HepG2 (cell line): Measurements from ENCODE around the gene ANKRD55. TPM values are rescaled to one million over a fixed set of nuclear protein-coding genes. Genes with fewer than 3 reads are reported as not detected.

Experiments
- FOXM1 ChIP-seq: sonication (generic); formaldehyde crosslinking; IDR thresholded peaks from 2 replicates; pipeline ENCODE4 v1.5.0; 2020; ENCODE audit warnings: missing genetic modification reagents
- HIVEP1 ChIP-seq: sonication (generic); formaldehyde crosslinking; IDR thresholded peaks from 2 replicates; pipeline ENCODE4 v1.4.0; 2020; ENCODE audit warnings: mild to moderate bottlenecking, missing genetic modification reagents
- HNRNPL ChIP-seq: fragments of 200-400 bp; formaldehyde crosslinking; IDR thresholded peaks from 2 replicates; pipeline ENCODE4 v1.6.1; 2017; ENCODE audit warnings: mild to moderate bottlenecking, low read depth, low read length
- NFKBIZ ChIP-seq: IDR thresholded peaks from 2 replicates; pipeline ENCODE4 v1.6.1; 2018; ENCODE audit warnings: missing genetic modification reagents, missing compliant biosample characterization
- NR2F6 ChIP-seq, 2 experiments: IDR thresholded peaks; 2 replicates each; pipeline ENCODE4 v1.6.1; 2016; ENCODE audit warnings: antibody characterized with exemption in 1 of 2, mild to moderate bottlenecking in 1 of 2
- ZNF234 ChIP-seq: sonication (generic); formaldehyde crosslinking; conservative IDR thresholded peaks from 2 replicates; pipeline ENCODE4 v1.5.1; 2020; ENCODE audit warnings: mild to moderate bottlenecking, missing genetic modification reagents
- ZNF282 ChIP-seq: fragments of 450-650 bp; IDR thresholded peaks from 2 replicates; pipeline ENCODE4 v1.6.1; 2018; ENCODE audit not compliant: partially characterized antibody
- ZNF598 ChIP-seq: sonication (generic); formaldehyde crosslinking; IDR thresholded peaks from 2 replicates; pipeline ENCODE4 v1.5.1; 2020; ENCODE audit warnings: mild to moderate bottlenecking, missing genetic modification reagents, borderline replicate concordance
- ZNF747 ChIP-seq: sonication (generic); formaldehyde crosslinking; IDR thresholded peaks from 2 replicates; pipeline ENCODE4 v1.8.1; 2023; ENCODE audit warnings: missing genetic modification reagents, mild to moderate bottlenecking, borderline replicate concordance
- ZNF792 ChIP-seq: IDR thresholded peaks from 2 replicates; pipeline ENCODE4 v1.6.1; 2016
- polyA plus RNA-seq, 8 experiments: library from polyadenylated mRNA; depleted of rRNA in 3 of 8; stranded (reverse) in 7 of 8; unstranded in 1 of 8; fragments of >200 nt; fragmentation: Illumina TruSeq in 4 of 8; extraction: Trizol in 4 of 8; gene quantifications; 2 replicates each; pipeline versions ENCODE4 v1.2.1 to v1.2.3, GENCODE V29; 2011 to 2016; ENCODE audit warnings: low read depth in 4 of 8, missing spikeins in 1 of 8, mixed read lengths in 1 of 8; ENCODE audit not compliant: insufficient read depth in 1 of 8
- total RNA-seq, 5 experiments: library from RNA; depleted of rRNA; stranded (reverse); fragments of >200 nt; fragmentation: Illumina TruSeq; extraction: Trizol; gene quantifications; 2 replicates each; pipeline ENCODE4 v1.2.3, GENCODE V29; 2016; ENCODE audit warnings: low read depth in 1 of 5
- TF ChIP-seq, protein P1 (sequence below): sonication (generic); formaldehyde crosslinking; IDR thresholded peaks from 2 replicates; pipeline ENCODE4 v1.5.0; 2020; ENCODE audit warnings: missing genetic modification reagents
- TF ChIP-seq, protein P2 (sequence below): sonication (generic); formaldehyde crosslinking; IDR thresholded peaks from 2 replicates; pipeline ENCODE4 v1.4.0; 2020; ENCODE audit warnings: missing genetic modification reagents
- TF ChIP-seq, protein P3 (sequence below): IDR thresholded peaks from 2 replicates; pipeline ENCODE4 v1.6.1; 2018; ENCODE audit warnings: missing genetic modification reagents, mild to moderate bottlenecking, missing compliant biosample characterization
- TF ChIP-seq, protein P4 (sequence below): sonication (generic); formaldehyde crosslinking; IDR thresholded peaks from 2 replicates; pipeline ENCODE4 v1.4.0; 2020; ENCODE audit warnings: low read depth, missing genetic modification reagents
- TF ChIP-seq, protein P5 (sequence below), 2 experiments: sonication (generic) in 1 of 2; formaldehyde crosslinking in 1 of 2; IDR thresholded peaks; 2 replicates each; pipeline versions ENCODE4 v1.5.1 to v1.6.1; 2011 to 2020; ENCODE audit warnings: borderline replicate concordance in 1 of 2, low read depth in 1 of 2, low read length in 1 of 2, mild to moderate bottlenecking in 1 of 2, missing genetic modification reagents in 1 of 2, moderate library complexity in 1 of 2

ANKRD55 gene
- total and polyA plus RNA-seq, 2 of the 13 experiments (the other 11 are each of a cell fraction or from before 2014, with no cell fraction given), result 0.11 to 0.28 TPM

DNA sequence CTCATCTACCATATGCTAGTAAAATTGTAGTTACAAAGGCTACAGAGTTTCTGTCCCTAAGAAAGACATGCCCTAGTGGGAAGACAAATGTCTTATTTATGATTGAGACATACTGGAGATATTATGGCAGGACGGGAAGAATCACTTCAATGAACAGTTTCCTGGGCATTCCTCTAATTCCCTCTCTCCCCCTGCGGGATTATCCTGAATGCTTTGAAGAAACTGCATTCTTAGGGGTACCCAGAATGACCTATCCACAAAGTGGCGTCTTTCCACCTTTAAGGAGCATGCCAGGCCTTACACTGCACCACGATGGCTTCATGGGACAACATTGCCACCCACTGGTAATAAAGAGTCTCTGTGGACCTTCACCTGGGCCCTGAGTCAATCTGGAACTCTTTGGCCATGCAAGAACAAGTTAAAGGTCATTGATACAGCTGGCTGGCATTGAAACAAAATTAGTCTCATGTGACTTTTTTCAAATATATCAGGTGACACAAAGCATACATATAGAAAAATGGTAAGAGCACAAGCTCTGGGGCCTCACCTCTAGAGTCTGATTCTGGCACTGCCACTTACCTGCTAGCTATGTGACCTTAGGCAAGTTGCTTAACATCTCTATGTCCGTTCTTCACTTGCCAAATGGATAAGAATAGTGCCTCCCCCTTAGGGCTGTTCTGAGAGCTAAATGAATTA, 32.0 kb downstream of the ANKRD55 start (continued):
- TF ChIP-seq FOXM1 (CRISPR knock-in tag) (no peak), NR2F6 (IDR thresholded peaks at IDR 0.05) (peak; percentile 76; the same call in 1 of the 2 replicates), NR2F6 (CRISPR knock-in tag; IDR thresholded peaks at IDR 0.05) (peak; percentile 77), ZNF747 (CRISPR knock-in tag) (no peak), ZNF598 (CRISPR knock-in tag) (no peak), ZNF234 (CRISPR knock-in tag) (no peak), HIVEP1 (no peak), ZNF282 (no peak), NFKBIZ (0 out of 2 replicates have a peak, but pooled peaks have one; percentile 45), HNRNPL (no peak), ZNF792 (peak; percentile 75; the same call in 1 of the 2 replicates)
- TF ChIP-seq, protein P1, sequence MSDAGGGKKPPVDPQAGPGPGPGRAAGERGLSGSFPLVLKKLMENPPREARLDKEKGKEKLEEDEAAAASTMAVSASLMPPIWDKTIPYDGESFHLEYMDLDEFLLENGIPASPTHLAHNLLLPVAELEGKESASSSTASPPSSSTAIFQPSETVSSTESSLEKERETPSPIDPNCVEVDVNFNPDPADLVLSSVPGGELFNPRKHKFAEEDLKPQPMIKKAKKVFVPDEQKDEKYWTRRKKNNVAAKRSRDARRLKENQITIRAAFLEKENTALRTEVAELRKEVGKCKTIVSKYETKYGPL (CRISPR knock-in tag), result no peak
- TF ChIP-seq, protein P2, sequence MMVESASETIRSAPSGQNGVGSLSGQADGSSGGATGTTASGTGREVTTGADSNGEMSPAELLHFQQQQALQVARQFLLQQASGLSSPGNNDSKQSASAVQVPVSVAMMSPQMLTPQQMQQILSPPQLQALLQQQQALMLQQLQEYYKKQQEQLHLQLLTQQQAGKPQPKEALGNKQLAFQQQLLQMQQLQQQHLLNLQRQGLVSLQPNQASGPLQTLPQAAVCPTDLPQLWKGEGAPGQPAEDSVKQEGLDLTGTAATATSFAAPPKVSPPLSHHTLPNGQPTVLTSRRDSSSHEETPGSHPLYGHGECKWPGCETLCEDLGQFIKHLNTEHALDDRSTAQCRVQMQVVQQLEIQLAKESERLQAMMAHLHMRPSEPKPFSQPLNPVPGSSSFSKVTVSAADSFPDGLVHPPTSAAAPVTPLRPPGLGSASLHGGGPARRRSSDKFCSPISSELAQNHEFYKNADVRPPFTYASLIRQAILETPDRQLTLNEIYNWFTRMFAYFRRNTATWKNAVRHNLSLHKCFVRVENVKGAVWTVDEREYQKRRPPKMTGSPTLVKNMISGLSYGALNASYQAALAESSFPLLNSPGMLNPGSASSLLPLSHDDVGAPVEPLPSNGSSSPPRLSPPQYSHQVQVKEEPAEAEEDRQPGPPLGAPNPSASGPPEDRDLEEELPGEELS, result no peak
- TF ChIP-seq, protein P3, sequence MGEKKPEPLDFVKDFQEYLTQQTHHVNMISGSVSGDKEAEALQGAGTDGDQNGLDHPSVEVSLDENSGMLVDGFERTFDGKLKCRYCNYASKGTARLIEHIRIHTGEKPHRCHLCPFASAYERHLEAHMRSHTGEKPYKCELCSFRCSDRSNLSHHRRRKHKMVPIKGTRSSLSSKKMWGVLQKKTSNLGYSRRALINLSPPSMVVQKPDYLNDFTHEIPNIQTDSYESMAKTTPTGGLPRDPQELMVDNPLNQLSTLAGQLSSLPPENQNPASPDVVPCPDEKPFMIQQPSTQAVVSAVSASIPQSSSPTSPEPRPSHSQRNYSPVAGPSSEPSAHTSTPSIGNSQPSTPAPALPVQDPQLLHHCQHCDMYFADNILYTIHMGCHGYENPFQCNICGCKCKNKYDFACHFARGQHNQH (CRISPR knock-in tag), result peak; percentile 60; the same call in 1 of the 2 replicates
- TF ChIP-seq, protein P4, sequence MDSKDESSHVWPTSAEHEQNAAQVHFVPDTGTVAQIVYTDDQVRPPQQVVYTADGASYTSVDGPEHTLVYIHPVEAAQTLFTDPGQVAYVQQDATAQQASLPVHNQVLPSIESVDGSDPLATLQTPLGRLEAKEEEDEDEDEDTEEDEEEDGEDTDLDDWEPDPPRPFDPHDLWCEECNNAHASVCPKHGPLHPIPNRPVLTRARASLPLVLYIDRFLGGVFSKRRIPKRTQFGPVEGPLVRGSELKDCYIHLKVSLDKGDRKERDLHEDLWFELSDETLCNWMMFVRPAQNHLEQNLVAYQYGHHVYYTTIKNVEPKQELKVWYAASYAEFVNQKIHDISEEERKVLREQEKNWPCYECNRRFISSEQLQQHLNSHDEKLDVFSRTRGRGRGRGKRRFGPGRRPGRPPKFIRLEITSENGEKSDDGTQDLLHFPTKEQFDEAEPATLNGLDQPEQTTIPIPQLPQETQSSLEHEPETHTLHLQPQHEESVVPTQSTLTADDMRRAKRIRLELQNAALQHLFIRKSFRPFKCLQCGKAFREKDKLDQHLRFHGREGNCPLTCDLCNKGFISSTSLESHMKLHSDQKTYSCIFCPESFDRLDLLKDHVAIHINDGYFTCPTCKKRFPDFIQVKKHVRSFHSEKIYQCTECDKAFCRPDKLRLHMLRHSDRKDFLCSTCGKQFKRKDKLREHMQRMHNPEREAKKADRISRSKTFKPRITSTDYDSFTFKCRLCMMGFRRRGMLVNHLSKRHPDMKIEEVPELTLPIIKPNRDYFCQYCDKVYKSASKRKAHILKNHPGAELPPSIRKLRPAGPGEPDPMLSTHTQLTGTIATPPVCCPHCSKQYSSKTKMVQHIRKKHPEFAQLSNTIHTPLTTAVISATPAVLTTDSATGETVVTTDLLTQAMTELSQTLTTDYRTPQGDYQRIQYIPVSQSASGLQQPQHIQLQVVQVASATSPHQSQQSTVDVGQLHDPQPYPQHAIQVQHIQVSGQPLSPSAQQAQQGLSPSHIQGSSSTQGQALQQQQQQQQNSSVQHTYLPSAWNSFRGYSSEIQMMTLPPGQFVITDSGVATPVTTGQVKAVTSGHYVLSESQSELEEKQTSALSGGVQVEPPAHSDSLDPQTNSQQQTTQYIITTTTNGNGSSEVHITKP, result no peak
- TF ChIP-seq, protein P5, sequence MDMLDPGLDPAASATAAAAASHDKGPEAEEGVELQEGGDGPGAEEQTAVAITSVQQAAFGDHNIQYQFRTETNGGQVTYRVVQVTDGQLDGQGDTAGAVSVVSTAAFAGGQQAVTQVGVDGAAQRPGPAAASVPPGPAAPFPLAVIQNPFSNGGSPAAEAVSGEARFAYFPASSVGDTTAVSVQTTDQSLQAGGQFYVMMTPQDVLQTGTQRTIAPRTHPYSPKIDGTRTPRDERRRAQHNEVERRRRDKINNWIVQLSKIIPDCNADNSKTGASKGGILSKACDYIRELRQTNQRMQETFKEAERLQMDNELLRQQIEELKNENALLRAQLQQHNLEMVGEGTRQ (IDR thresholded peaks at IDR 0.05; ENCODE audit: low read depth, low read length), result no peak
- TF ChIP-seq, protein P5 (CRISPR knock-in tag; IDR thresholded peaks at IDR 0.05; ENCODE audit: borderline replicate concordance), result no peak
